Karpas-422 (cell line): ENCODE data around the gene CTNNBL1. TPM values are rescaled to one million over a fixed set of nuclear protein-coding genes. Genes with fewer than 3 reads are reported as not detected.

ENCODE experiments used
- DNase-seq: peaks from one replicate; pipeline ENCODE4 v3.0.0-alpha.2; 2015
- H2AFZ ChIP-seq: fragments of 200-600 bp; sonication (generic); 2 replicates; pipeline ENCODE4 v1.6.1; 2014; ENCODE audit warnings: antibody characterized with exemption, low read length, mixed read lengths
- H3K27ac ChIP-seq: fragments of 200-600 bp; sonication (generic); 2 replicates; pipeline ENCODE4 v1.5.1; 2014; ENCODE audit warnings: mild to moderate bottlenecking, low read length, moderate library complexity
- H3K27me3 ChIP-seq: fragments of 200-600 bp; sonication (generic); 2 replicates; pipeline ENCODE4 v1.6.1; 2014; ENCODE audit warnings: low read length, mixed read lengths
- H3K36me3 ChIP-seq: fragments of 200-600 bp; sonication (generic); 2 replicates; pipeline ENCODE4 v1.6.1; 2014; ENCODE audit warnings: low read length, mixed read lengths; ENCODE audit not compliant: insufficient read depth
- H3K4me1 ChIP-seq: fragments of 200-600 bp; sonication (generic); 2 replicates; pipeline ENCODE4 v1.6.1; 2014; ENCODE audit warnings: mild to moderate bottlenecking, low read length, mixed read lengths
- H3K4me2 ChIP-seq: fragments of 200-600 bp; sonication (generic); 2 replicates; pipeline ENCODE4 v1.6.1; 2014; ENCODE audit warnings: low read length, low read depth, mild to moderate bottlenecking; ENCODE audit not compliant: poor library complexity, severe bottlenecking
- H3K4me3 ChIP-seq: fragments of 200-600 bp; sonication (generic); 2 replicates; pipeline ENCODE4 v1.5.1; 2014; ENCODE audit warnings: mild to moderate bottlenecking, antibody characterized with exemption, low read length, mixed read lengths
- H3K79me2 ChIP-seq: fragments of 200-600 bp; sonication (generic); 2 replicates; pipeline ENCODE4 v1.6.1; 2014; ENCODE audit warnings: mild to moderate bottlenecking, low read length, mixed read lengths
- H3K9ac ChIP-seq: fragments of 200-600 bp; sonication (generic); 2 replicates; pipeline ENCODE4 v1.6.0; 2014; ENCODE audit warnings: low read length
- H3K9me2 ChIP-seq: fragments of 200-600 bp; sonication (generic), shearing (Covaris generic); replicated peaks from 2 replicates; pipeline ENCODE4 v1.6.0; 2014; ENCODE audit warnings: mild to moderate bottlenecking, low read length, moderate library complexity; ENCODE audit not compliant: insufficient read depth
- H3K9me3 ChIP-seq: fragments of 300-700, 200-600 bp; sonication (generic); 2 replicates; pipeline ENCODE4 v1.6.1; 2014; ENCODE audit warnings: low read length, mixed read lengths
- H4K20me1 ChIP-seq: fragments of 200-600 bp; sonication (generic); 2 replicates; pipeline ENCODE4 v1.6.1; 2014; ENCODE audit warnings: mild to moderate bottlenecking, antibody characterized with exemption, low read length, low read depth; ENCODE audit not compliant: insufficient read depth
- total RNA-seq: library from RNA; depleted of rRNA; stranded (reverse); fragments of >200 nt; shearing (Covaris generic); gene quantifications from 2 replicates; pipeline ENCODE4 v1.2.3, GENCODE V29; 2014; ENCODE audit warnings: low replicate concordance

CTNNBL1 gene
- total RNA-seq, 1 experiment from 2014 or later: 70.0 TPM

DNA sequence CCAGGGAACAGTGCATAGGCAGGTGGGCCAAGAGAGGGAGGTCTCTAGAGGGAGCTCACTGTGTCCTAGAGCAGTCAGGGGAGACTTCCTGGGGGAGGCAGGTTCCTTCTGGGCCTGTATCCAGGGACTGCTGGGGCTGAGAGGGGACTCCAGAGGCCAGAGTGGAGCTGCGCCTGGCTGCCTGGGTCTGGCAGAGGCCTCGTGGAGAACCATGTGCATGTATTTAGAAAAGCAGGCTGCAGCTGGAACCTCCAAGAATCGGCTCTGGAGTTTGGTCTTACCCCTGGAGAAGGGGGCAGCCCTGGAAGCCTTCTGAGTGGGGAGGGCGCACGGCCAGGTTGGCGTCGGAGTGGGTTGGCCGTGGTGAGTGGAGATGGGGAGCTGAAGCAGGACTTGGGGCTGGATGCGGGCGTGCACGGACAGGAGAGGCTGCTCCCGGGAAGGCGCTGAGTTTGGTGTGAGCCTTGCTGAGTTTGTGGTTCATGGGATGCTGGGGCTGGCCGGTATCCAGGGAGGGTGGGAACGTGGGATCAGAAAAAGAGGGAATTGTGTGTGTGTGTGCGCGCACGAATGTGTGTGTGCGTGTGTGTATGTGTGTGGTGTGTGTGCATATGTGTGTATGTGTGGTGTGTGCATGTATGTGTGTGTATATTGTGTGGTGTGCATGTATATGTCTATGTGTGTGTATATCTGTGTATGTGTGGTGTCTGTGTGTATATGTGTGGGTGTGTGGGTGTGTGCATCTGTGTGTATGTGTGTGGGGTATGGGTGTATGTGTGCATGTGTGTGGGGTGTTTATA is 219.9 kb downstream of the CTNNBL1 start:
- no peaks in the 10 kb centered on the region for H4K20me1 ChIP-seq
- no peaks in the 10 kb centered on the region for H3K36me3 ChIP-seq
- H3K9ac ChIP-seq: no peak overlapping the region
- H3K9me3 ChIP-seq: no peaks in the 10 kb centered on the region
- H3K9me2 ChIP-seq: no peaks in the 10 kb centered on the region
- H3K4me1 ChIP-seq: peaks cover 17% of the 10 kb centered on the region
- H3K4me2 ChIP-seq: no peak overlapping the region
- H3K27ac ChIP-seq: no peak overlapping the region
- H3K27me3 ChIP-seq: no peaks in the 10 kb centered on the region
- DNase-seq: no peak
- H3K4me3 ChIP-seq: no peak overlapping the region
- H3K79me2 ChIP-seq: no peaks in the 10 kb centered on the region
- H2AFZ ChIP-seq: no peak overlapping the region

DNA sequence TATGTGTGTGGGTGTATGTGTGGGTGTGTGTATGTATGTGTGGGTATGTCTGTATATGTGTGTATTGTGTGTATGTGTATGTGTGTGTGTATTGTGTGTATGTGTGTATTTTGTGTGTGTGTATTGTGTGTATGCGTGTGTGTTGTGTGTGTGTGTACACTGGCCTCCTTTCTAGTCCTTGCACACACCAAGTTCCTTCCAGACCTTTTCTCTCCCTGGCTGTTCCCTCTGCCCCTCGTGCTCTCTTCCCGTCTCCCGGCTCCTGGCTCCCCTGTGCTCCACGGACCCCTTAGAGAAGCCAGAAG is 220.5 kb downstream of the CTNNBL1 start:
- Histone ChIP-seq H2AFZ (no peak overlapping the region), H3K9me2 (no peaks in the 10 kb centered on the region), H3K4me1 (peaks cover 17% of the 10 kb centered on the region), H3K9ac (0 out of 2 replicates have a peak overlapping the region, but pooled peaks have one; percentile 8), H3K79me2 (no peaks in the 10 kb centered on the region), H3K27me3 (no peaks in the 10 kb centered on the region), H3K27ac (no peak overlapping the region), H3K4me2 (peak overlapping the region; percentile 41), H4K20me1 (no peaks in the 10 kb centered on the region), H3K4me3 (no peak overlapping the region), H3K9me3 (no peaks in the 10 kb centered on the region), H3K36me3 (no peaks in the 10 kb centered on the region)
- no peak for DNase-seq

DNA sequence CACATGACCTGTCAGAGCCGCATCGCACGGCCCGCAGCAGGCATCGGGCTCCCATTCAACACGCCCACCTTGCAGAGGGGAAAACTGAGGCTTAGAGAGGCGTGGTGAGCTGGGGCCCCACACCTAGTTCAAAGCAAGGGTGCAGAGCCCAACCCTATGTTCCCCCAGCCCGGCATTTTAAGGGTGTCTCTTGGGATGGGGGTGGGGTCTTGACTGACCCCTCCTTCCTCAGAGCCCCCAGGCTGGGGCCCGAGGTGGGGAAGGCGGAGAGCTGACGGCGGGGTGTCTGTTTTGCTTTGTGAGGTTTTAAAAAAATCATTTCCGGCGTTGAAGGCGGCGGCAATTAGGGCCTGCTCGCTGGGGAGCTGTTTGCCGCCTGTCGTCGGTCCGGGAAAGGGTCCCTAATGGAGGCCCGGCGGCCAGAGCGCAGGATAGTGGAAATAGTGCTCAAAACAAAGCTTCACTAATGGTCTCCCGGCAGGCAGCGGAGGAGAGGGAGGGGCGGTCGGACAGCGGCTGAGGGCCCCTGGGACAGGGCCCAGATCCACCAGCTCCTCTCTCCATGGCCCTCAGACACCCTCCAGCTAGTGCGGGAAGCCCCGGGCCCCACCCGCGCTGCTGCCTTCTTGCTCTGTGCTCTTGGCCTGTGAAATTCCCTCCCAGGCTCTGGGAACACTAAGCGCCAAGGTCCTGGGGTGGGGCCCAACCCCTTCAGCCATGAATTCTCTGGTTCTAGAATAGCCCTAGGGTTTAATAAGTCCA is 221.0 kb downstream of the CTNNBL1 start:
- Histone ChIP-seq H2AFZ (peak overlapping the region; percentile 45; the same call in 1 of the 2 replicates), H3K9ac (0 out of 2 replicates have a peak overlapping the region, but pooled peaks have one; percentile 8), H3K79me2 (no peaks in the 10 kb centered on the region), H3K4me1 (peaks cover 17% of the 10 kb centered on the region), H3K27me3 (no peaks in the 10 kb centered on the region), H3K9me3 (no peaks in the 10 kb centered on the region), H3K27ac (no peak overlapping the region), H3K4me2 (peak overlapping the region; percentile 41), H4K20me1 (no peaks in the 10 kb centered on the region), H3K9me2 (no peaks in the 10 kb centered on the region), H3K36me3 (no peaks in the 10 kb centered on the region), H3K4me3 (no peak overlapping the region)
- no peak for DNase-seq

DNA sequence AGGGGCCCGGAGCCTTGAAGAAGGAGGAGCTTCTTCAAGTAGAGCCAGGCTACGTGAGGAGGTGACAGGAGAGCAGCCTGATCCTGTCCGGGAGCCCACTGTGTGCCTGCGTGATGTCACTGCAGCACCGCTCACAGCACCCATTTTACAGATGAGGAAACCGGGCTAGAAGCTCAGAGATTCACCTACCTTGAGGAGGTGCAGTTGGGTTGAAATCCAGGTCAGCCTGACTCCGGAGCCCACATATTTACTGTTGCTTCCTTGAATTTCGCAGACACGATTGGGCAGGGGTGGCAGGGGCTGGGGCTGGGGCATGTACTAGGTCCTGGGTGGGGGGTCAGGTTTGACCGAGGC is 221.6 kb downstream of the CTNNBL1 start:
- no peaks in the 10 kb centered on the region for H3K79me2 ChIP-seq
- no peak overlapping the region for H2AFZ ChIP-seq
- H3K4me3 ChIP-seq: no peak overlapping the region
- no peaks in the 10 kb centered on the region for H3K27me3 ChIP-seq
- peaks cover 17% of the 10 kb centered on the region for H3K4me1 ChIP-seq
- H3K9me3 ChIP-seq: no peaks in the 10 kb centered on the region
- H3K27ac ChIP-seq: no peak overlapping the region
- H4K20me1 ChIP-seq: no peaks in the 10 kb centered on the region
- H3K36me3 ChIP-seq: no peaks in the 10 kb centered on the region
- no peaks in the 10 kb centered on the region for H3K9me2 ChIP-seq
- H3K4me2 ChIP-seq: no peak overlapping the region
- H3K9ac ChIP-seq: no peak overlapping the region
- DNase-seq: no peak

DNA sequence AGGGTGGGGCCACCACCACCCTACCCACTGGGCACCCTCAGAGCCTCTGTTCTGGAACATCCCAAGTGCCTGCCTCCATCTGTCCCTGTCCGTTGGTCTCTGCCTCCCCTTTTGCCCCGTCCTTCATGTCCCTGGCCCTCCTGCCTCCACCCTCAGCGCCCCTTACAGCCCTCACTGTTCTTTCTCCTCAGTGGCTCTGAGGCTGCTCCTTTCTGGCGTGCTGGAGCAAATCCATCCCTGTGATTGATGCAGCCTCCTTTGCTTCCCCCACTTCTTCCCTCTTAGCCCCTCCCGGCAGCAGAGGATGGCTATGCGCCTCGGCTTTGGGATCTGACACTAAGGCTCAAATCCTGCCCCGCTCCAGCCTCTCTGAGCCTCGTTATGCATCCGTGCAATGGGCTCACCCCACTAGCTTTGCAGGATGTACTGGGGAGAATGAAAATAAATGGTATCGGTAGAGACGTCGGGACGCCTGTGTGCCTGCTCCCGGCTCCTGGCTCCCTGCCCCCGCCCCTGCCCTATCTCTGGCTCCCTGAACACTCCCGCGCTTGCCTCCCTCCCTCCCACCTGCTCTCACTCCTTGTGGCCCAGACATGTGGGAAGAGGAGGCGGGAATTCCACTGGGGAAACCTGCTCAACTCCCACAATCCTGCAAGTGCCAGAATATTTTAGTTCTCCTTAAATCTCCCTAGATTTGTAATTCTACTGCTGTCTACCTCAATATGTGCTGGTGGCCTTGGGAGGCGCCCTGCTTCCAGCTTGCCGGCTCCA is 222.2 kb downstream of the CTNNBL1 start:
- no peak overlapping the region for H3K4me2 ChIP-seq
- no peaks in the 10 kb centered on the region for H3K27me3 ChIP-seq
- no peaks in the 10 kb centered on the region for H3K36me3 ChIP-seq
- no peak for DNase-seq
- no peaks in the 10 kb centered on the region for H3K9me2 ChIP-seq
- H3K27ac ChIP-seq: no peak overlapping the region
- H3K4me1 ChIP-seq: peaks cover 17% of the 10 kb centered on the region
- no peak overlapping the region for H2AFZ ChIP-seq
- H4K20me1 ChIP-seq: no peaks in the 10 kb centered on the region
- H3K79me2 ChIP-seq: no peaks in the 10 kb centered on the region
- no peak overlapping the region for H3K9ac ChIP-seq
- H3K4me3 ChIP-seq: no peak overlapping the region
- H3K9me3 ChIP-seq: no peaks in the 10 kb centered on the region

DNA sequence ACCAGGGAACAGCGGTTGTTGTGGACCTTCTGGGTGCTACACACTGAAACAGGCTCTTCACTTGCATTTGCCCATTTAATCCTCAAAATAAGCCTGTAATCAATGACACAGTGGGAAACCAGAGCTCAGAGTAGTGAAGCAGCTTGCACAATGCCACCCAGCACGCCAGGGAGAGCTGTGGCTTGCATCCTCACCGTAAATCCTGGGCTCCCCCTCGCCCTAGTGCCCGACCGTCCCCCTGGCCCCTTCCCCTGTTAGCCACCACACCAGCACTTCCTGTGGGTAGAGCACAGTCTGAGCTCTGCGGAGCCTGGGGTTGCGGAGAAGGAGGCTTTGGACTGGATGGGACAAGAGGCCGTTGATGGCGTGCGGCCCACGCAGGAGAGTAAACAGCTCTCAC is 223.6 kb downstream of the CTNNBL1 start:
- Histone ChIP-seq H3K4me3 (no peak overlapping the region), H4K20me1 (no peaks in the 10 kb centered on the region), H3K9me3 (no peaks in the 10 kb centered on the region), H3K79me2 (no peaks in the 10 kb centered on the region), H3K27me3 (no peaks in the 10 kb centered on the region), H3K9me2 (no peaks in the 10 kb centered on the region), H3K4me1 (peaks cover 10% of the 10 kb centered on the region), H3K9ac (no peak overlapping the region), H2AFZ (no peak overlapping the region), H3K27ac (no peak overlapping the region), H3K4me2 (no peak overlapping the region), H3K36me3 (no peaks in the 10 kb centered on the region)
- no peak for DNase-seq

DNA sequence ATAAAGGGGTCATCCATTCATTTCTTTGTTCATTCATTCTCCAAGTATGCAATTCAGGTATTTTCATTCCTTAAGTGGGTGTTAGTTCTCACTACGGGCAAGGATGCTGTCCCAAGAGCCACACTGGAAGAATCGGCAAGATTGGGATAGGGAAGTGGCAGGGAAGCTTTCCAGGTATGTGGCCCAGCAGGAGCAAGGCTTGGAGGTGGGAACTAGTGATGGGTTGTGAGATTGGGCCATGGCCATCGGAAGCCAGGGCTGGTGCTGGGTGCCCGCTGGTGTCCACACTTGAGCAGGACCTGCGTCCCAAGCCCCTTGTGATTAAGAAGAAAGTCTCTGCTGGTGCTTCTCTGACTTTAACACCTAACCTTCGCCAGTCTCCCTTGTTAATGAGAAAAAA is 224.2 kb downstream of the CTNNBL1 start:
- no peak overlapping the region for H3K4me3 ChIP-seq
- H3K27me3 ChIP-seq: no peaks in the 10 kb centered on the region
- no peak for DNase-seq
- peaks cover 10% of the 10 kb centered on the region for H3K4me1 ChIP-seq
- H3K9ac ChIP-seq: no peak overlapping the region
- H3K36me3 ChIP-seq: no peaks in the 10 kb centered on the region
- H3K9me3 ChIP-seq: no peaks in the 10 kb centered on the region
- no peak overlapping the region for H3K4me2 ChIP-seq
- H2AFZ ChIP-seq: no peak overlapping the region
- H3K9me2 ChIP-seq: no peaks in the 10 kb centered on the region
- H4K20me1 ChIP-seq: no peaks in the 10 kb centered on the region
- no peak overlapping the region for H3K27ac ChIP-seq
- no peaks in the 10 kb centered on the region for H3K79me2 ChIP-seq

DNA sequence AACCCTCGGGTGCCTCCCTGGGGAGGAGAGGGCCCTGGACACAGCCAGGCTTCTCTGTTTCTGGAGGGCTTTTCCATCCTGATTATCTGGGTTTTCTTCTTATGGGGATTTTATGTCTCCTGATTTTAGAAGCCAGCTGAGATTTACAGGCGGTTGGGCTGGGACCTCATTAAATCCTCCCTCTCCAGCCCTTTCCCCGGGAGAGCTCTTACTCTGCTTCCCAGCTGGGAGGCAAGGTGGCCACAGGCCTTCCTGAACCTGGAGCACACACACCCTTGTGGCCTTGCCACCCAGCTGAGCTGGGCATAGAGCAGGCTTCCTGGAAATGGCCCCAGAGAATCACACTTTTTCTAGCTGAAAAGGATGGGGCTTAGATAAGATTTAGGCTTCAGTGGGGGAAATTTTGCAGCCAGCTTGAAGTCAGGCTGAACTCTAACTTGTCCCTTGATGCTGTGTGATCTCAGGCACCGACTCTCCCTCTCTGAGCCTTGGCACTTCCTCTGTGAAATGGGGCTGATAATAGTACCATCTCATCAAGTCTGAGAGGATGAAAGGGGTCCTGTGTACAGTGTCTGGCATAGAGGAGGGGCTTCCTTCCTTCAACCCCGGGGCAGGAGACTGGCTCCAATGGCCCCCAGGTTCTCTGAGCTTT is 225.7 kb downstream of the CTNNBL1 start:
- Histone ChIP-seq H2AFZ (no peak overlapping the region), H3K36me3 (no peaks in the 10 kb centered on the region), H3K4me1 (peaks cover 9% of the 10 kb centered on the region), H3K9ac (no peak overlapping the region), H3K9me3 (no peaks in the 10 kb centered on the region), H4K20me1 (no peaks in the 10 kb centered on the region), H3K27me3 (no peaks in the 10 kb centered on the region), H3K27ac (no peak overlapping the region), H3K79me2 (no peaks in the 10 kb centered on the region), H3K9me2 (no peaks in the 10 kb centered on the region), H3K4me3 (no peak overlapping the region), H3K4me2 (no peak overlapping the region)
- DNase-seq: no peak
